ENCODE data around the gene RPL10.

- TF ChIP-seq EZH2 (IDR thresholded peaks at IDR 0.05; ENCODE audit: borderline replicate concordance, insufficient read depth, low read length, poor library complexity, severe bottlenecking) (no peak), POLR2AphosphoS5 (IDR thresholded peaks at IDR 0.05) (no peak), CTCF (IDR thresholded peaks at IDR 0.05; ENCODE audit: poor library complexity, severe bottlenecking) (no peak), EP300 (conservative IDR thresholded peaks at IDR 0.05; ENCODE audit: poor library complexity, severe bottlenecking) (no peak)
These were observed 45.7 kb upstream of the RPL10 start for GRCh38 chrX:154352466-154352865.

All from neural cell (in vitro differentiated cells).